Spleen (tissue), 7 donors: Measurements from ENCODE around the gene FDXR.

Experiments used
- POLR2A ChIP-seq, 3 donors: fragments of 450-650 bp; IDR thresholded peaks; one replicate each; pipeline ENCODE4 v1.5.1; 2017; ENCODE audit warnings: antibody characterized with exemption in 3 of 3, mild to moderate bottlenecking in 1 of 3
- POLR2AphosphoS5 ChIP-seq, 3 donors: sonication (generic); formaldehyde crosslinking; IDR thresholded peaks; one replicate each; pipeline ENCODE4 v1.5.1; 2017; ENCODE audit warnings: antibody characterized with exemption in 3 of 3
- TF ChIP-seq, protein P1 (sequence below), 11 experiments: fragments of 200-600 bp in 7 of 11; fragments of 450-650 bp in 4 of 11; sonication (generic) in 4 of 11; IDR thresholded peaks in 8 of 11; conservative IDR thresholded peaks in 3 of 11; 1 replicate in 7 of 11; 2 replicates in 4 of 11; pipeline versions ENCODE4 v1.4.0 to v1.8.0; 2016 to 2021; ENCODE audit warnings: antibody characterized with exemption in 11 of 11, inconsistent platforms in 4 of 11, mild to moderate bottlenecking in 1 of 11
- donor health status: DM: no; HTN: no; CAD: no; lungs with moderate emphysema.
- donor health status: DM: no; HTN: no; CAD: no.
- donor health status: DM: no; HTN: no; CAD: no.

DNA sequence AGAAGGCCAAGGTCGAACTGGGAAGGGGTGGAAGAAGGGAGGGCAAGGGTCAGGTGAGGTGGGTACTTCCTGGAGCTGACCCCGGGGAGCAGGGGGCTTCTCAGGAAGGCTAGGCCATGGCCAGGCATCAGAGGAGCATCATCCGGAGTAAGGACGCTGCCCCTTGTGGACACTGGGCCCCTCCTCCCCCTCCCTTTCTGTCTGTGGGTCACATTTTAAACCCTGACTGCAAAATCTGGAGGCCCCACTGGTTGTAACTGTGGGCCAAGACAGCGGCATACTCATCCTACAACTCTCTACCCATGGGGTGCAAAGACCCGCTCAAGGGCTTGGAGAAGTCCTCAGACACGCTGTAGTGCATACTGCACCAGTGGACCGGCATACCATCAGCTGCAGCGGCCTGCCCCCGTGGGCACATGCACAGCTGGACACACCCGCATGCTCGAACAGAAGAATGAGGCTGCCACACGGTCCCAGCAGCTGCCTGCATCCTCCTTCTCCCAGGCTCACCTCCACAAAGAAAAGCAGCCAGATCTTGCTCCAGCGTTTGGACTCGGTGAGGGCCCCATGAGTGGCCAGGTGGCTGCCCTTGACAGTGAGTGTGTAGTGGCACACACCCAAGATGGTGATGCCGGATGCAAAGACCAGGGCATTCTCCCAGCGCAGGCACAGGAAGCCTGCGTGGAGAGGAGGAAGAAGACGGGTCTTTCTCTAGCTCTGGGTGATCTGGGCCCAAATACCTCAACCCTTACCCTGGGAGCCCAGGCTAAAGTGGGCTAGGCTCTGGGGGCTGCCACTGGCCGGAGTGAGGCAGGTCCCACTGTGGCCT lies 19.4 kb upstream of the FDXR start:
- TF ChIP-seq, protein P1, sequence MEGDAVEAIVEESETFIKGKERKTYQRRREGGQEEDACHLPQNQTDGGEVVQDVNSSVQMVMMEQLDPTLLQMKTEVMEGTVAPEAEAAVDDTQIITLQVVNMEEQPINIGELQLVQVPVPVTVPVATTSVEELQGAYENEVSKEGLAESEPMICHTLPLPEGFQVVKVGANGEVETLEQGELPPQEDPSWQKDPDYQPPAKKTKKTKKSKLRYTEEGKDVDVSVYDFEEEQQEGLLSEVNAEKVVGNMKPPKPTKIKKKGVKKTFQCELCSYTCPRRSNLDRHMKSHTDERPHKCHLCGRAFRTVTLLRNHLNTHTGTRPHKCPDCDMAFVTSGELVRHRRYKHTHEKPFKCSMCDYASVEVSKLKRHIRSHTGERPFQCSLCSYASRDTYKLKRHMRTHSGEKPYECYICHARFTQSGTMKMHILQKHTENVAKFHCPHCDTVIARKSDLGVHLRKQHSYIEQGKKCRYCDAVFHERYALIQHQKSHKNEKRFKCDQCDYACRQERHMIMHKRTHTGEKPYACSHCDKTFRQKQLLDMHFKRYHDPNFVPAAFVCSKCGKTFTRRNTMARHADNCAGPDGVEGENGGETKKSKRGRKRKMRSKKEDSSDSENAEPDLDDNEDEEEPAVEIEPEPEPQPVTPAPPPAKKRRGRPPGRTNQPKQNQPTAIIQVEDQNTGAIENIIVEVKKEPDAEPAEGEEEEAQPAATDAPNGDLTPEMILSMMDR (IDR thresholded peaks at IDR 0.05 in 8 of 11, conservative IDR thresholded peaks at IDR 0.05 in 3 of 11): no peak
- no peak for TF ChIP-seq POLR2A (IDR thresholded peaks at IDR 0.05)
- TF ChIP-seq POLR2AphosphoS5 (IDR thresholded peaks at IDR 0.05): peak in 1 of 3 donors; percentile 42
